HEK293 (cell line): ENCODE measurements around the gene SLC9A4.

Experiments
- YY2 ChIP-seq: fragments of 450-650 bp; formaldehyde crosslinking; IDR thresholded peaks from 2 replicates; pipeline ENCODE4 v1.5.1; 2016; ENCODE audit warnings: missing biosample characterization, missing genetic modification characterization
- ZNF274 ChIP-seq, 2 experiments: fragments of 200-500 bp in 1 of 2; fragments of 450-650 bp in 1 of 2; sonication (Bioruptor generic) in 1 of 2; formaldehyde crosslinking in 1 of 2; IDR thresholded peaks; 2 replicates each; pipeline versions ENCODE4 v1.5.1 to v1.6.1; 2014 to 2016; ENCODE audit warnings: borderline replicate concordance in 1 of 2, inconsistent platforms in 1 of 2, low read length in 1 of 2, missing biosample characterization in 1 of 2, missing genetic modification characterization in 1 of 2
- ZNF792 ChIP-seq: fragments of 450-650 bp; formaldehyde crosslinking; IDR thresholded peaks from 2 replicates; pipeline ENCODE4 v1.5.1; 2016; ENCODE audit warnings: missing biosample characterization, missing genetic modification characterization
- TF ChIP-seq, protein P1 (sequence below): fragments of 450-650 bp; formaldehyde crosslinking; IDR thresholded peaks from 2 replicates; pipeline ENCODE4 v1.5.1; 2016; ENCODE audit warnings: missing biosample characterization, missing genetic modification characterization

DNA sequence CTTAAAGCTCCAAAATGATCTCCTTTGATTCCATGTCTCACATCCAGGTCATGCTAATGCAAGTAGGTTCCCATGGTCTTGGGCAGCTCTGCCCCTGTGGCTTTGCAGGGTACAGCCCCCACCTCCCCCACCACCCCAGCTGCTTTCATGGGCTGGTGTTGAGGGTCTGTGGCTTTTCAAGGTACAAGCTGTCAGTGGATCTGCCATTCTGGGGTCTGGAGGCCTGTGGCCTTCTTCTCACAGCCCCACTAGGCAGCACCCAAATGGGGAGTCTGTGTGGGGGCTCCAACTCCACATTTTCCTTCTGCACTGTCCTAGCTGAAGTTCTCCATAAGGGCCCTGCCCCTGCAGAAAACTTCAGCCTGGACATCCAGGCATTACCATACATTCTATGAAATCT lies 19.0 kb downstream of the SLC9A4 start:
- TF ChIP-seq, protein P1, sequence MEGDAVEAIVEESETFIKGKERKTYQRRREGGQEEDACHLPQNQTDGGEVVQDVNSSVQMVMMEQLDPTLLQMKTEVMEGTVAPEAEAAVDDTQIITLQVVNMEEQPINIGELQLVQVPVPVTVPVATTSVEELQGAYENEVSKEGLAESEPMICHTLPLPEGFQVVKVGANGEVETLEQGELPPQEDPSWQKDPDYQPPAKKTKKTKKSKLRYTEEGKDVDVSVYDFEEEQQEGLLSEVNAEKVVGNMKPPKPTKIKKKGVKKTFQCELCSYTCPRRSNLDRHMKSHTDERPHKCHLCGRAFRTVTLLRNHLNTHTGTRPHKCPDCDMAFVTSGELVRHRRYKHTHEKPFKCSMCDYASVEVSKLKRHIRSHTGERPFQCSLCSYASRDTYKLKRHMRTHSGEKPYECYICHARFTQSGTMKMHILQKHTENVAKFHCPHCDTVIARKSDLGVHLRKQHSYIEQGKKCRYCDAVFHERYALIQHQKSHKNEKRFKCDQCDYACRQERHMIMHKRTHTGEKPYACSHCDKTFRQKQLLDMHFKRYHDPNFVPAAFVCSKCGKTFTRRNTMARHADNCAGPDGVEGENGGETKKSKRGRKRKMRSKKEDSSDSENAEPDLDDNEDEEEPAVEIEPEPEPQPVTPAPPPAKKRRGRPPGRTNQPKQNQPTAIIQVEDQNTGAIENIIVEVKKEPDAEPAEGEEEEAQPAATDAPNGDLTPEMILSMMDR (tag by site-specific recombination) = no peak
- TF ChIP-seq ZNF792 (tag by site-specific recombination) (no peak), ZNF274 (IDR thresholded peaks at IDR 0.05; ENCODE audit: low read length) (no peak), ZNF274 (tag by site-specific recombination; IDR thresholded peaks at IDR 0.05; ENCODE audit: borderline replicate concordance) (no peak), YY2 (tag by site-specific recombination) (no peak)
